NCI-H2107 treated with DMSO at 0.1 percent for 48 hours (cell line): ENCODE results near the gene PIP5K1B.

ENCODE experiments used
- DNase-seq: peaks from one replicate; lab custom pipeline; 2025; ENCODE audit not compliant: unreplicated experiment; lab: John Stamatoyannopoulos, UW

PIP5K1B gene

GRCh38 chr9:68847765-68848164, 142.7 kb downstream of the PIP5K1B start:
- no peak for DNase-seq

DNA sequence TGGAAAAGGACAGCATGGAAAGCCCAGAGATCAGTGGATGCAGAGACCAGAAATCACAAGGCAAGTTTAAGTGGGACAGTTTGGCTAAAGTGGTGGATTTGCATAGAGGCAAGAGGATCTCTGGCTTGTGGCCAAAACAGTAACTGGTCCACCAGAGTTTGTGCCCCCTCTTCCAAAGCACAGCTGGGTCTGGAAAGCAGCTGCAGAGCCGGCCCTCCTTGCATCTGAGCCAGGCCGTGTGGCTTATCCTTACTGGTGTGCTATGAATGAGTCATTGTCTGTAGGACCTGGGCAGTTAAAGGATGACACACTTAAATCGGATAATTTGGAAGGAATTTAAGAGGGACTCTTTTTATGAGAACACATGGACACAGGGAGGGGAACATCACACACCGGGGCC, 146.6 kb downstream of the PIP5K1B start:
- no peak for DNase-seq

DNA sequence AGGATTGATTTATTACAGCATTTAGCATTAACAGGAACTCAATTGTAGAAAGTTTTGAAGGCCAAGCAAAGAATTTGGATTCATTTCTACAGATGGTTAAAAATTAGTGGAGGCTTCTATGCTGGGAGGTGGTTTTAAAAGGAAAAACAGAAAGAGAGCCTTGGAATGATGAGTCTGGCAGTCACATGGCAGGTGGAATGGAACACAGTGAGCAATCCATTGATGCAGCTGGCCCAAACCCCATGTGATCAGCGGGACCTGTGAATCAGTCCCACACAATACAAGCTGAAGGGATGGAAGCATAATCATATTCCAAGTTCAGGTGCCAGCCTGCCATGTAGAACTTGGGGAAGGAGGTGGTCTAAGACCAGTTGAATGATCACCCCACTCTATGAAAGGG, 147.9 kb downstream of the PIP5K1B start:
- DNase-seq = no peak

DNA sequence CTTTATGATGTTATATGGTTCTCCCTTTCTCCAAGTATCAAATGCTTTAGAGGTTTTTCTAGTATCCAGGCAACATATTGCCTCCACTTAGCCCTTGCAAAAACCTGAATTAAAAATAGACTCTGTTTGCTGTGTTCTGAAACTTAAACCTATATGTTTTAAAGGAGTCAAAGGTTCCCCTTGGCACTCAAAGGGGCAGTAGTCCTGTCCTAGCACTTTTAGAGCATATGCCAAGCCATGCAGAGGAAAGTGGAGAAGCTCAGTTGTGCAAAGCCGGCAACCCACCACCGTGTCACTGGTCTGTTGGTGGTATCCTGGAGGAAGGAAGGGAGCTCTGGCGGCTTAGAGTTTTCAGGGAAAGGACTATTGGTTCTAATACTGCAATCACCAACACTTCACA, 154.3 kb downstream of the PIP5K1B start:
- no peak for DNase-seq

DNA sequence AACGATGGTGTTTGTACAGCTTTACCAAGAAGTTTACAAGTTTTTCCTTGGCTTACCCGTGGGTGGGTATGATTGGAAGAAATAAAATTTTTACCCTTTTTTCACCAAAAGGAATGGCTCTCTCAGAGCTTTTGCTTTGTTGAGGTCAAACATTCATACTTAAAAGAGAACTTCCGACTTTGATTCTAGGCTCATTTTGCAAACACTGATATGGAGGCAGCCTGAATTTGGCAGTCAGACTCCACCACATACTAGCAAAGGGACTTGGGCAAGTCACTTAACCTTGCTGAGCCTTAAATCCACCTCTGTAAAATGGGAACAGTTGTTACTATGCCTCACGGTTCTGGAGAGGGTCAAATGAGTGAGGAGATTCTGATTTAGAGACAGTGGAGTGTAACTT, 155.4 kb downstream of the PIP5K1B start:
- no peak for DNase-seq

DNA sequence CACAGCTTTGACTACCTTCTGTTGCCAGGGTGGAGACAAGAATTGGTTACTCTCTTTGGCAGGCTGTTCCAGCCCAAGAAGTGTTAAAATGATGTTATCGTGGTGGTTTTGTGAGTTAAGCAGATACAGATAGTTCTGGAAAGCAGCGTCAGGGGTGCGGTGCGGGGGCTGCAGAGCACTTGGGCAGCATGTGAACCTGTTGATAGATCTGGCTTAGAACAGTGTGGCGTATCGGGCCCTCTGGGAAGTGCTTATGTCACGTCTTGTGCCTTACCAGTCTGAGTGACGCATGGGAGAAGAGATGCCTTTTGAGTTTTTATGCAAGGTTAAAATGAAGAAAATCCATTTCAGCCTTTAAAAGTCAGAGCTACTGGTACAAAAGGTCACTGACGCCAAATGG, 156.4 kb downstream of the PIP5K1B start:
- no peak for DNase-seq

DNA sequence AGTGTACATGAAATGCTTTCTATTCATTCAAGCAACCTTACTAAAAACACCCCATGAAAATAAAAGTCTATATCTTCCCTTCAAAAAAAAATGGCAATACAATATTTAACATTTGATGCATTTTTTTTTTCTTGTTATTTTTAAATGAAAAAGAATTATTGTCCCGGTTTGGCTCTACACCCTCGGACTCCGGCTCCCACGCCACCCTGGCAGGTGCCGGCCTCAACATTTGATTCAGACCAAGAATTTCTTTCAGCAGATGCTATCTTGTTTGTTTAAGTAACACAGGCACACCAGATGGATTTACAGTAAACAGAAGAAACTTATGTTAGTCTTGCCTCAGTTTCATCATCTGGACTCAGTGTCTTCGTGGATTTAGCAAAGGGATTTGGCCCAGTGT, 162.0 kb downstream of the PIP5K1B start:
- DNase-seq = no peak

DNA sequence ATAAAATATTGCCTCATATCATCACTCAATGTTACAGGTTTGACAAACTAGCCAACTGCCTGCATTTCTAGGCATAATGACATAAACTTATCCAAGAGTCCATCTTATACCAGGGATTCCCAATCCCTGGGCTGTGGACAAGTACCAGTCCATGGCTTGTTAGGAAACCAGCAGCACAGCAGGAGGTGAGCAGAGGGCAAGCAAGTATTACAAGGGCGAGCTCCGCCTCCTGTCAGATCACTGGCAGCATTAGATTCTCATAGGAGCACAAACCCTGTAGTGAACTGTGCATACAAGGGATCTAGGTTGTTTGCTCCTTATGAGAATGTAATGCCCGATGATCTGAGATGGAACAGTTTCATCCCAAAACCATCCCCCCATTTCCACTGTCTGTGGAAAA, 164.0 kb downstream of the PIP5K1B start:
- DNase-seq = no peak

GRCh38 chr9:68870086-68870485, 165.0 kb downstream of the PIP5K1B start:
- no peak for DNase-seq

- DNase-seq = no peak
Observed at GRCh38 chr9:68871236-68871635, 166.2 kb downstream of the PIP5K1B start.

DNA sequence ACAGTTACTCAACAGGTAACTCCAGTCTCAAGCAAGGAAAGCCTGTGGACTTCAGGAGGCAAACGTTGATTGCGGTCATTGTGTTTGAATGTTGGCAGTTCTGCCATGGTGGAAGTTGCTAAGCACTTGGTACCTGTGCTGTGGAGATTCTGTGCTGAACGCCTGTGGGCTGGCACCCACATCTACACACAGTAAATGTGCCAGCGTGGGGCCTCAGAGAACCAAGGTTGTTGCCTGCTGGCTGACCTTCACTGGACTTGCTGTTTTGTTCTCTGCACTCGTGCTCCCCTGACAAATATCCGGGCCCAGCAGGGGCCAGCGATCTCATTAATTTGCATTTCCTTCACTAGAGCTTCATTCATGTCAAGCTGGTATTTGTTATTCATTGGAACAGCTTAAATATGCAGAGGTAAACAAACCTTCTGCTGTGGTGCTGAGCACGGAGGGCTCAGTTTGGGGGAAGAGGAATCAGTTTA, 167.0 kb downstream of the PIP5K1B start:
- no peak for DNase-seq

DNA sequence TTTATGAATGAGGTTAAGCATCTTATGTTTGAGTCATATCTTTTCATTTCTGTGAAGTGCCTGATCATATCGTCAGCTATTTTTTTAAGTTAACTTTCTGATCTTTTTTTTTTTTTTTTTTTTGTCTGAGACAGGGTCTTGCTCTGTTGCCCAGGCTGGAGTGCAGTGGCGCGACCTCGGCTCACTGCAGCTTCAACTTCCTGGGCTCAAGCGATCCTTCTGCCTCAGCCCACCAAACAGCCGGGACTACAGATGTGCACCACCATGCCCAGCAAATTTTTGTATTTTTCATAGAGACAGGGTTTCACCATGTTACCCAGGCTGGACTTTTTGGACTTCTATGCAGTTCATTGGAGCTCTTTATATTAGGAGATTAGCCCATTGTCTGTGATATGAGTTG, 168.1 kb downstream of the PIP5K1B start:
- no peak for DNase-seq

DNA sequence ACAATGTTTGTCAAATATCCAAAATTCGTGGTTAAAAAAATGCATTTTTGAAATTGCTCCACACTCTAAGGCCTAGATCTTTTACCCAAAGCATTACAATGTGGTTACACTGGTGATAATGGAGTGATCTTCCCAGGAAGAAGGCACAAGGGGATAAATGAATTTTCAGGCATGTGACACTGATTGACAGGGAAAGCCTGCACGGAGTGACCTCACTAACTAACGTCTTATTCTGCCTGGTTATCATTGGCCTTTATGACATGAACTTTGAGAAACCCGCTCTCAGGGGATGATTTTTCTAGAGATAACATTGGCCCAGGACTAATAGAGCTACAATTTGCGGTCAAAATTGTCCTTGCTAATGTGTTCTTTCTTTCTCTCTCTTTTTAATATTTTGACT, 171.2 kb downstream of the PIP5K1B start:
- no peak for DNase-seq

GRCh38 chr9:68876681-68877080, 171.6 kb downstream of the PIP5K1B start:
- no peak for DNase-seq

GRCh38 chr9:68877219-68877618, 172.2 kb downstream of the PIP5K1B start:
- no peak for DNase-seq

DNA sequence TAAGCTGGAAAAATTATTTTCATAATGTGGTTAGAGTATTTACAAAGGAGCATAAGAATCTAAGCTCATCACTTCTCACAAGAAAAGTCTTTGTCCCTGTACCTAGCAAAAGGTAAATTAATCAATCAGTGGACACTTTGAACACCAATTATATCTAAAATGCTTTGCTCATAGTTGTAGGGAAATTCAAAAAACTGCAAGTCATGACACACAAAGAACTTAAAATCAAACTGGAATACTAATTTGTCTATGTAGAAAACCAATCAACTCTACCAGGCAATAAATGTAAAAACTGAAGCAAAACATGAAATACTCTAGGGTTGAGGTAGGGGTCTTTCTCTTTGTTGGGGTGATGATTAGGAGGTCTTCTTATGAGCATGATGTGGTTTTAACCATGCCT, 173.4 kb downstream of the PIP5K1B start:
- no peak for DNase-seq

GRCh38 chr9:68883224-68883623, 178.2 kb downstream of the PIP5K1B start:
- no peak for DNase-seq

DNA sequence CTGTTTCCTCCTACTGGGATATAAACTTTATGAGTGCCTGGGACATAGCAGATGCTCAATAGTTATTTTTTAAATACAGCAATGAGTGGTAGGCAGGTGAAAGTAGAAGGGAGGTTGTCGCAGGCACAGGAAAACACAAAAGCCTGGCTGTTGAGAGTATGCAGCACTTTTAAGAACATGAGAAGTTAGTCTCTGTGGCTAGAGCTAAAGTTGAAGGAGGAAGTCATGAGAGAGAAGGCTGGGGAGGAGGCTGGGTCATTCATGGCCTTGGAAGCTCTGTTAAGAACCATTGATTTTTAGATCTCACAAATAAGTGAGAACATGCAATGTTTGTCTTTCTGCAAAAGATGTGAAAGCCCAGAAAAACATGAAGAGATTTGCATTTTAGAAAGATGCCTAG, 182.2 kb downstream of the PIP5K1B start:
- no peak for DNase-seq

- DNase-seq = no peak
Observed at GRCh38 chr9:68894502-68894901, 189.5 kb downstream of the PIP5K1B start.

DNA sequence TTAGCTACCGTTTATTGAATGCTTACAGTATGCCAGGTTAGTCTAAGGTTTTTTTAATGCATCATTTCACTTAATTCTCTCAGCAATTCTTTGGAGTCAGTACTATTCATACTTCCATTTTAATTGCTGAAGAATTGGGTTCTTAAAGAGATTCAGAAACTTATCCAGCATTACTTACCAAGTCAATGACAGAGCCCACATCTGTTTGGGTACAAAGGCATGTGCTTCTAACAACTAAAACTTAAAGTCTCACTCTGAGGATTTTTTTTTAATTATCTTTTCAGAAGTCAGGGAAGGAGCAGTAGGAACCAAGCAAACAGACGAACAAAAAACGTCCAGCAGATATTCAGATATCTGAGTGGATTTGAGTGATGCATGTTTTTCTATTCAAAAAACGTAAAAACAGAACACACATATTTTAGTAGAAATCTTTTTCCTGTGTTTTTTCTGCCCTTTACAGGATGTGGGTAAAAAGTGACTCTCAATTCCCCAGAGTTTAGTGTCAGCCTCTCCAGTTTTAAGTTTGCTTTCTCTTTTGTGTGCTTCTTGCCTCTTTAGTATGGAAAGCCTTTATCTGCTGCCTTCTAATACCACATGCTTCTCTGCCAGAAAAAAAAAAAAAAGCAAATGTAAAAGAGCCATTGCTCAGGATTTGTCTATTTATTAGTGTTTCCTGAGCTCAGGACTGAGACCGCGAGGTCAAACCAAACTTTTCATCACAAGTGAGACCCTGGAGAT, 190.9 kb downstream of the PIP5K1B start:
- DNase-seq = no peak

GRCh38 chr9:68896486-68896885, 191.4 kb downstream of the PIP5K1B start:
- no peak for DNase-seq

DNA sequence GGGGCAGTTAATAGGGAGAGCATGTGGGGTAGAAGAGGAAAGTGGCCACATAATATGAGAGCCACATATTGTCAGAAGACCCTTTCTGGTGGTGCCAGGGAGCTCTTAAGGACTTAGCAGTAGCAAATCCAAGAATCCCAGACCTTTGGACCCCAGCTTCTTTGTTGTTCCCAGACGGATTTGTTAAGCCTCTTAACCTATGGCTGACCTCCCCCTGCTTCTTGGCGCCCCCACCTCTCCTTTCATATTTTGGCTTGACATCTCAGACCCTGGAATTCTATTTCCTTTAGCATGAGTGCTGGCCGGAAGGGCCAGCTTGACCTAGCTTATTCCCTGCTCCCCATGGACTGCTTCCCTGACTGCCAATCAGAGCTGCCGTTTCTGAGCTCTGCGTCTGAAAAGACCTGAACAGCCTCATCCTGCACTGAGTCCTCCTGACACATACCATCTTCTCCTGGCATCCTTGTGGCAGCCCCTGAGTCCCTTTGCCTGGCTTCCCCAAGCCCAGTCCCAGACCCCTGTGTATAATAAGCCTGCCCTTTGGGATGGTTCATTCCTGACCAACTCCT, 192.6 kb downstream of the PIP5K1B start:
- no peak for DNase-seq
